T-helper 2 cell treated with Interferon-gamma antibody and Interleukin-4, amounts not matched to agents 100 ng/mL and 5 ng/mL, for 36 hours (primary cell): ENCODE results near the gene ITCH. TPM values are rescaled to one million over a fixed set of nuclear protein-coding genes. Genes with fewer than 3 reads are reported as not detected.
"Not testable (repeated sequence)": the region's sequence is repeated elsewhere in the genome, so short reads cannot be mapped to it uniquely, and the experiment has no call there.

ENCODE experiments used
- intact Hi-C: fragments of 100-400 bp; cut with micrococcal nuclease; formaldehyde crosslinking; loops from one replicate; pipeline ENCODE4 v1.15.1; 2023
- total RNA-seq: library from RNA; stranded (reverse); gene quantifications from 2 replicates; pipeline ENCODE4 v1.2.3, GENCODE V29; 2022

The ITCH gene
- total RNA-seq, 1 donor from 2014 or later = 53.2 TPM

DNA sequence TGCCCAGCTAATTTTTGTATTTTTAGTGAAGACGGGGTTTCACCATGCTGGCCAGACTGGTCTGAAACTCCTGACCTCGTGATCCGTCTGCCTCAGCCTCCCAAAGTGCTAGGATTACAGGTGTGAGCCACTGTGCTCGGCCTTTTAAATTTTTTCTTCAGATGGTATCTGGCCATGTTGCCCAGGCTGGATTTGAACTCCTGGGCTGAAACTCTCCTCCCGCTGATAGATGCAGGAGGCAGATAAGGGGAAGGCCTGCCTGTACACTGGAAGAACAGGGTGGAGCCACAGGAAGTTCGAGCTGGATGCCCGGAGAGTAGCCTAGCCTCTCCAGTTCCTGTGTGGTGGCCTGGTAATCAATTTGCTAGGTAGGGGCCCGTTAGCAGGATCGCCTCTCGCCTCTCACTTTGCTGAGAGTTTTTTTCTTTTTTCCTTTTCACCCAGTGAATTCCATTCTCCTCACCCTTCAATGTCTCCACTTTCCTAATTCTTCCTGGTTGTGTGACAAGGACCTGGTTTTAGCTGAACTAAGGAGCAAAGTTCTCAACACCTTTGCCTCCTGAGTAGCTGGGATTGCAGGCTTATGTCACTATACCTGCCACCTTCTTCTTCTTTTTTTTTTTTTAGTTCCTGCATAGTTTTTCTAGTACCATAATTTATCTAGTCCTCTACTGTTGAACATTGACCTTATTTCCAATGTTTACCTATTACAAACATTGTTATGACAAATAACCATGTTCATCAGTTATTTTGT lies 19.4 kb upstream of the ITCH start:
- intact Hi-C loops = no loop called here

DNA sequence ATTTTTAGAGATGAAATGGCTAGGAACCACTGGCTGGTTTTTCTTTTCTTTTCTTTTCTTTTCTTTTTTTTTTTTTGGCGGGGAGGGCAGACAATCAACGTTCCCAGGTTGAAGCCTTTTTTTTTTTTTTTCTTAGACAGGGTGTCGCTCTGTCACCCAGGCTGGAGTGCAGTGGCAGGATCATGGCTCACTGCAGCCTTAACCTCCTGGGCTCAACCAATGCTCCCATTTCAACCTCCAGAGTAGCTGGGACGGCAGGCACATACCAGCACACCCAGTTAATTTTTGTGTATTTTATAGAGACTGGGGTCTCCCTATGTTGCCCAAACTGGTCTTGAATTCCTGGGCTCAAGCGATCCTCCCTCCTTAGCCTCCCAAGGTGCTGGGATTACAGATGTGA lies 18.8 kb upstream of the ITCH start:
- intact Hi-C loops = no loop called here

DNA sequence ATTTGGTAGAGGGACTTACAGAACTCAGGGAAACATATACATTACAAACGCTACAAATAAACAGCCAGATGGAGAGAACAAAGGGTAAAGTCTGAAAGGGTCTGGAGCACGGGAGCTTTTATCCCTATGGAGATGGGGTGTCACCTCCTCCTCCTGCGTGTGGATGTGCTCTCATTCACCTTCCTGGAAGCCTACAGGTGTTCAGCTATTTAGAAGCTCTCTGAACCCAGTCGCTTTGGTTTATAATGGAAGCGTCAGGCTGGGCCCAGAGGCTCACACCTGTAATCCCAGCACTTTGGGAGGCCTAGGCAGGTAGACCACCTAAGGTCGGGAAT lies 17.7 kb upstream of the ITCH start:
- intact Hi-C loops = no loop called here

DNA sequence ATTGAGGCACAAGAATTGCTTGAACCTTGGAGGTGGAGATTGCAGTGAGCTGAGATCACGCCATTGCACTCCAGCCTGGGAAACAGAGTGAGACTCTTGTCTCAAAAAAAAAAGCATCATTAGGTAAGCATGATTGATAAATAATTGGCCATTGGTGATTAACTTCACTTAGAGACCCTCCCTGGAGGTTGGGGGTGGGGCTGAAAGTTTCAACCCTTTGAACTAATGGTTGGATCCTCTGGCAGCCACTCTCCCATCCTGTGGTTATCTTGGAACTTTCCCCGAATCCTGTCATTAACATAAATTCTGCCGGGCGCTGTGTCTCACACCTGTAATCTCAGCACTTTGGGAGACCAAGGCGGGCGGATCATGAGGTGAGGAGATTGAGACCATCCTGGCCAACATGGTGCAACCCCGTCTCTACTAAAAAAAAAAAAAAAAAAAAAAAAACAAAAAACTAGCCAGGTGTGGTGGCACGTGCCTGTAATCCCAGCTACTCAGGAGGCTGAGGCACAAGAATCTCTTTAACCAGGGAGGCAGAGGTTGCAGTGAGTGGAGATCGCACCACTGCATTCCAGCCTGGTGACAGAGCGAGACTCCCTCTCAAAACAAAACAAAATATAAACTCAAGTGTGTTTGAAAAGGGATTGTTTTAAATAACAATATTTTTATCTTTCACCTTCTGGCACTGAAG lies 17.1 kb upstream of the ITCH start:
- intact Hi-C loops = not testable (repeated sequence)

DNA sequence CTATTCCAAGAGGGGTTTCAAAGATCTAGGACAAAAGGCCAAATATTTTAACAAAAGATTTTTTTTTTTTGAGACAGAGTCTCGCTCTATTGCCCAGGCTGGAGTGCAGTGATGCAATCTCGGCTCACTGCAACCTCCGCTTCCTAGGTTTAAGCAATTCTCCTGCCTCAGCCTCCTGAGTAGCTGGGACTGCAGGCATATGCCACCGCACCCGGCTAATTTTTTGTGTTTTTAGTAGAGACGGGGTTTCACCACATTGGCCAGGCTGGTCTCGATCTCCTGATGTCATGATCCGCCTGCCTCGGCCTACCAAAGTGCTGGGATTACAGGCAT lies 16.6 kb upstream of the ITCH start:
- intact Hi-C loops = not testable (repeated sequence)

DNA sequence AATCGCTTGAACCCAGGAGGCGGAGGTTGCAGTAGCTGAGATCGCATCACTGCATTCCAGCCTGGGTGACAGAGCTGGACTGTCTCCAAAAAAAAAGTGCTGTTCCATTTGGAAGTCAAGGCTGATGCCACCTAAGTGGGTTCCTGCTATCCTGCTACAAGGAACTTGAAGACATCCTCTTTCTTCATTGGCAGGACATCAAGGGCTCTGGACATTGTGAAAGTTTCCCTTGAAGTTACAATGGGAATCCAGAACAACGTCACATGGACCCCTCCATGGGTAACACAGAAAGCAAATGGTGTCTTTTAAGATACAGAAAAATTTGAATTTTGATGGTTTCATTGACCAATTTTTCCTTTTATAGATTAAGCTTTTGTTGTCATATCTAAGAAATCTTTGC lies 15.5 kb upstream of the ITCH start:
- intact Hi-C loops = no loop called here

DNA sequence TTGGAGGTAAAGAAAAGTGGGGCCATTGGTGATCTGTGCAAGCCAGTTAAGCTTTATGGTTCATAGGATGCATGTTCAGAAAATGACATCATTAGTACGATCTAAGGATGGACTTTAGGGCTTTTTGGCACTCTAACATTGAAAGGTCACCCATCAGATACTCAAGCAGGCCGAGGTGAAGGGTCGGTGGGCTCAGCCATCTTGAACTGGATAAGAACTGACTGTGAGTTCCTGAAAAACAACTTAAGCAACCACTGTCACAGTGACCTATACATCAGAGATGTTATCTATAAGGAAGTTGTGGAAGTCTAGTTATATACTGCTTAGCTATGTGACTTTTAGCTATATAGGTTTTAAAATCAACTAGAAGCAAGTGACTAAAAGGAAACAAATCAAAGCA lies 13.0 kb upstream of the ITCH start:
- intact Hi-C loops = no loop called here

DNA sequence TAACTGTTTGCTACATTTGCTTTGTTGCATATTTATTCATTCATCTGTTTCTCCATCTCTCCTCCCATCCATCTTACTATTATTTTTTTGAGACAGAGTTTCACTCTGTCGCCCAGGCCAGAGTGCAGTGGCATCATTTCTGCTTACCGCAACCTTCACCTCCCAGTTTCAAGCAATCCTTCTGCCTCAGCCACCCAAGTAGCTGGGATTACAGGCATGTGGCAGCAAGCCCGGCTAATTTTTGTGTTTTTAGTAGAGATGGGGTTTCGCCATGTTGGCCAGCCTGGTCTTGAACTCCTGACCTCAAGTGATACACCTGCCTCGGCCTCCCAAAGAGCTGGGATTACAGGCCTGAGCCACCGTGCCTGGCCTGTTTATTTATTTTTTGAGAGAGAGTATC lies 9.6 kb upstream of the ITCH start:
- intact Hi-C loops = not testable (repeated sequence)

DNA sequence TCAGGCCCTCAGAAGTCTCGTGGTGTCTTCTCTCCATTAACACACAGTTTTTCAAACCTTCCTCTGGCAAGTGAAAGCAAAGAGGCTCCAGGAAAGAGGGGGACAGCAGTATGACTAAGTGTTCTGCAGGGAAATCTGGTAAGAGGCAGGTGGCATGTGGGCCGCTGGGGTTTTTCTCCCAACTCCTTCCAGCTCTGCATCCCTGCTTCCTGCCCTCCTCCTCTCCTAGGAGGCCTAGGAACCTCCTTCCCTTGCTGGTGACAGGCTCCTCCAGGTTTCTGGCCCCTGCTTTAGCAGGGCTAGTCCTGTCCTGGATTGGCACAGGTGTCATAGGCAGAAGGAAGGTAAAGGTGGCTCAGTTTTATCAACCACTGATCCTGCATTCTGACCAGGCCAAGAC lies 7.6 kb upstream of the ITCH start:
- intact Hi-C loops = no loop called here

DNA sequence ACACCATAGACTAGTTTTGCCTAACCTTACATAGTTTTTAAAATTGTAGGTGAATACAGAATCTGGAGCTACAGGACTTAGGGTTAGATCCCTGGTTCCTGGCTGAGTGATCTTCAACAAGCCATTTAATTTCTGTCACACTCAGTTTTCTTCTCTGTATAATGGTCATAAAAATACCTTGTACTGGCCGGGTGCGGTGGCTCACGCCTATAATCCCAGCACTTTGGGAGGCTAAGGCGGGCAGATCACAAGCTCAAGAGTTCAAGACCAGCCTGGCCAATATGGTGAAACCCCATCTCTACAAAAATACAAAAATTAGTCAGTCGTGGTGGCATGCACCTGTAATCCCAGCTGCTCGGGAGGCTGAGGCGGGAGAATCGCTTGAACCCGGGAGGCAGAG lies 3.3 kb upstream of the ITCH start:
- intact Hi-C loops = loop anchor here (10.0 kb wide), 1 partner anchor 595 kb away; the partner anchor contains the start of genes GSS and MYH7B

DNA sequence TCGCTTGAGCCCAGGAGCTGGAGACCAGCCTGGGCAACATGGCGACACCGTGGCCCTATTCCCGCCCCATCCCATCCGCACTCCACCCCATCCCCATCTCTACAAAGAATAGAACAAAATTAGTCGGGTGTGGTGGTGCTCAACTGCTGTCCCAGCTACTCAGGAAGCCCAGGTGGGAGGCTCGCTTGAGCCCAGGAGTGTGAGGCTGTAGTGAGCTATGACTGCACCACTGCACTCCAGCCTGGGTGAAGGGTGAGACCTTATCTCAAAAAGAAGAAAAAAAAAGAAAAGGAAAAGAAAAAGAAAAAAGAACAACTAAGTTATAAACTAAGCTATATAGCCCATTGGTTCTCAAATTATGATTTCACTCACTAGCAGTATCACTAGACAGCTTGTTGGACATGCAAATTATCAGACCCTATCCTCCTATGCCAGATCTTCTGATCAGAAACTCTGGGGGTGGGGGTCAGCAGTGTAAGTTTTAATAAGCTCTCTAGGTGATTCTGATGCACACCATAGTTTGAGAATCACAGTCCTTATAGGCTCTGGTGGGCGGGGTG lies 491 bp upstream of the ITCH start:
- intact Hi-C loops = loop anchor here (1.0 to 10.0 kb wide), 5 partner anchors 59 to 592 kb away; partner anchors contain the start of genes AHCY, GSS, MYH7B and PIGU

DNA sequence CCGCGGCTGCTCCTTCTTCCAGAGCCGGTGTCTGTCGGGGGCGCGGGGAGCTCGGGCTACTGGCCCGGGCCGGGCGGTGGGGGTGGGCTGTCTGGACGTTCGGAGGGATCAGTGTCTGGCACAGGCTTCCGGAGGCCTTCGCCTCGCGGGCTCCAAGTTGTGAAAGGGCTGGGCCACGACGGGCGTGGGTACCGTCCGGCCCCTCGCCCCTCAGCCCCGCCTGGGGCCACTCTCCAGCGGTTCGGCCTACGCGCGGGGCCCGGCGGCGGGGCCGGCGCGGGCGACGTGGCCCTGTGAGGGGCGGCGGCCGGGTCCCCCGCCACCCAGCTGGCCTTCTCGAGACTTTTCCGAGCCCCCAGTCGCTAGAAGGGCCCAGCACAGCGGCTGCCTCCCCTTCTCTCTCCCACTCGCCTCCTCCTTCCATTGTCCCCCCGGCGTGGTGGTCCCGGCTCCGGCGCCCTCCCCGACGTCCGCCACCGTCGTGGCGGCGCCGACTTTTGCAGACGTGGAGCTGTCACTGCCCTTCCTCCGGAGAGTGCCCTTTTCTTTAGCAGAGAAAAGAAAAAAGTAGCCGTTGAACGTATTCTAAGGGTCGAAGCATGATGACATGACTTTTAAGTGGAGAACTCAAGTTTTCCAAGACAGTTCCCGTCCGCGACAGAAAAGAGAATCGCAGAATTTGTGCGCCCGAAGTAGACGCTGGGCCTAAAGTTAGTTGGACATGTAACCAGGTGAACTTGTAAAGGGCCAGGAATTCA lies 571 bp downstream of the ITCH start:
- intact Hi-C loops = loop anchor here (1.0 to 10.0 kb wide), 5 partner anchors 60 to 591 kb away; partner anchors contain the start of genes AHCY, GSS, MYH7B and PIGU

DNA sequence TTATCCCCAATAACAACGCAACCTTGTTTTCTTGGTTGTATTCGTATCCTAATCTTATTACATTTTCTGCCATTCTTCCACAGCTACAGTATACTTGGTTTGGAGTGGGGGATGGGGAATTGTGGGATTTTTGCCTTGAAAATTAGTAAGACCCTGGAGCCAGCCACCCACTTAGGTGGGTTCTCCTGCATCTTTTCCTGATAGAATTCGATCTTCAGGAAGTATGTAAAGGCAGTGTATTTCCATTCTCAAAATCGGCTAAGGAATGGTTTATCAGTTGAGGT lies 1.1 kb downstream of the ITCH start:
- intact Hi-C loops = loop anchor here (10.0 kb wide), 1 partner anchor 591 kb away; the partner anchor contains the start of genes GSS and MYH7B

DNA sequence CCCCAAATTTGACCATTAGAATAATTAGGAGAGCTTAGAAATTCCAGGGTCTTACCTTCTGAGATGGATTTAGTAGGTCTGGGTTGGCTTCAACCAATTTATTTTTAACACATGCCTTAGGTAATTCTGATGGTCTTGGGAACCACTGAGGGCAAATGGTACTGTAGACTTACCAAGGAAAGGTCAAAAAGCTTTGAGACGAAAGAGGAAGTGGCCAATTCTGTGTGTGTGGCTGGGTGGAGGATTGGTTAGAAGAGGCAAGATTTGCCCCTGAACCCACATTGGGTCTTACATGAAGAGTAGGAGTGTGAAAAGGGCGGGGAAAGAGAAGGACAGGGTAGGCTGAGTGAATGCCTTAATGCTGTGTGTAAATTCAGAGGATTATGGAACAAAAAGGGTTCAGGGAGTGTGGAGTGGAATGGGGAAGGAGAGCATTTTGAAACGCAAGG lies 2.7 kb downstream of the ITCH start:
- intact Hi-C loops = loop anchor here (10.0 kb wide), 1 partner anchor 589 kb away; the partner anchor contains the start of genes GSS and MYH7B

DNA sequence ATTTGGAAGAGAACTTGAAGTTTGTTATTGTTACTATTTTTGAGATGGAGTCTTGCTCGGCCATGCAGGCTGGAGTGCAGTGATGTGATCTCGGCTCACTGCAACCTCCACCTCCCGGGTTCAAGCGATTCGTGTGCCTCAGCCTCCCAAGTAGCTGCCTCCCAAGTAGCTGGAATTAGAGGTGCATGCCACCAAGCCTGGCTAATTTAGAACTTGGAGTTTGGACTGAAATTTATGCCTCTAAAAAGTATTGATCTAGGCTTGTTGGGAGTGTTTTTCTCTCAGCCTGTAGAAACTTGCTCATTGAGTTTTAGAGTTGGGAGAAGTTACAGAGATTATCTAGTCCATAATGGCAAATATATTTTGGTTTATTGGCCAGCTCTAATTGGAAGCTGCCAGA lies 4.1 kb downstream of the ITCH start:
- intact Hi-C loops = loop anchor here (10.0 kb wide), 1 partner anchor 588 kb away; the partner anchor contains the start of genes GSS and MYH7B

DNA sequence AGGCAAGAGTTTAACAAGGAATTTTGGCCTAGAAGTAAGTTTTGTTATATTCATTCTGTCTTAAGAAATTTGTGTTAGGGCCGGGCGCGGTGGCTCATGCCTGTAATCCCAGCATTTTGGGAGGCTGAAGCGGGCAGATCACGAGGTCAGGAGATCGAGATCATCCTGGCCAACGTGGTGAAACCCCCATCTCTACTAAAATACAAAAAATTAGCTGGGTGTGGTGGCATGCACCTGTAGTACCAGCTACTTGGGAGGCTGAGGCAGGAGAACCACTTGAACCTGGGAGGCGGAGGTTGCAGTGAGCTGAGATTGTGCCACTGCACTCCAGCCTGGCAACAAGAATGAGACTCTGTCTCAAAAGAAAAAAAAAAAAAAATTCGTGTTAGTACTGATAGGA lies 4.8 kb downstream of the ITCH start:
- intact Hi-C loops = loop anchor here (10.0 kb wide), 1 partner anchor 587 kb away; the partner anchor contains the start of genes GSS and MYH7B

DNA sequence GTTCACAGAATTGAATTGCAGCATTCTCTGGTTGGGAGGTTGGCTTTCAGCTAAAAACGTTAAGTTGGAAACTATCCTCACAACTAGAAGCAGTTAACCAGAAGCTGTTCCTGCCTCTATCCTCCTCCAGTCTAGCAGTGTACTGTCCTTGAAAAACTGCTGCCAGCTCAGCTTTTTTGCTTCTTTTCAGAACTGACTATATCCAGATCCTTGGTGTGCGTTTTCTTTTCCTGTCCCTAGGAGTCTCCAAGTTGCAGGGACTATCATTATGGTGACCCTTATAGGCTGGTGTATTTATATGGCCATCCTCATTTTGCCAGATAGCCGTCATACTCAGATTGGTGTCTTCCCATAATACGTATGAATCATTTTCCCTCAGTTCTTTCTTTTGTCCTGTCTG lies 5.5 kb downstream of the ITCH start:
- intact Hi-C loops = loop anchor here (10.0 kb wide), 1 partner anchor 586 kb away; the partner anchor contains the start of genes GSS and MYH7B

DNA sequence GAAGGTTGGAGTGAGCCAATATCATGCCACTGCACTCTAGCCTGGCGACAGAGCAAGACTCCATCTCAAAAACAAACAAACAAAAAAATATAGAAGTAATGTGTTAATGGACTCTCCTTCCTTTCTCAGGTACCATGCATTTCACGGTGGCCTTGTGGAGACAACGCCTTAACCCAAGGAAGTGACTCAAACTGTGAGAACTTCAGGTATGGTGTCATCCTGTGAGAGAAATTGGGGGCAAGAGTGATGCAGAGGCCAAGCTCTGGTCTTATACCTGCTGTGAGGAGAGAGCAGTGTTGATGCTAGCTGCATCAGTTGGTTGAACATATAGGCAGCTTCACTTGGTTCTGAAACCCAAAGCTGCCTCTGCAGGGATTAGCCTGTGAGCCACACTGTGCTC lies 6.2 kb downstream of the ITCH start:
- intact Hi-C loops = loop anchor here (10.0 kb wide), 1 partner anchor 586 kb away; the partner anchor contains the start of genes GSS and MYH7B

DNA sequence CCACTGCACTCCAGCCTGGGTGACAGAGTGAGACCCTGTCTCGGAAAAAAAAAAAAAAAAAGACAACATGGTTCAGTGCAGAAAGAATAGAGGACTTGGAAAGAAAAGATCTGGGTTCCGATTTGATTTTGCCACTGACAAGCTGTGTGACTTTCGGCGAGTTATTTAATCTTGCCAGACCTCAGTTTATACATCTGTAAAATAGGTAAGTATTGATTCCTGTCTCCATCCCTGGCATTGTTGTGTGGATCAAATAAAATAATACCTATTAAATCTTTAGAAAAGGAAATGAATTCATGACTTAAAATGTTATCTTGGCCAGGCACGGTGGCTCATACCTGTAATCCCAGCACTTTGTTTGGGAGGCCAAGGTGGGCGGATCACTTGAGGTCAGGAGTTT lies 7.0 kb downstream of the ITCH start:
- intact Hi-C loops = no loop called here

DNA sequence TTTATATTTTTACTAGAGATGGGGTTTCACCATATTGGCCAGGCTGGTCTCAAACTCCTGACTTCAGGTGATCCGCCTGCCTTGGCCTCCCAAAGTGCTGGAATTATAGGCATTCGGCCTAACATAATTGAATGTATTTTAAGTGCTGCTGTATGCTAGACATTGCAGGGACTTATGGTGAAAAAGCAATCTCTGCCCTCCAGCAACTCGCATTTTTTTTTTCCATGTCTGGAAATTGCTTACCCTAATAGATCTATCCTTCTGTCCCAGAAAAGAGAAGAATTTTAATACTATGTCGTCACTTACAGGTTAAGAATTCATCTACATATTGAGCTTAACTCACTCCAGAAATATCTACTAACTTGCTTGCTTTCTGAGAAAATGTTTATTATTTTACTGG lies 10.4 kb downstream of the ITCH start:
- intact Hi-C loops = no loop called here

DNA sequence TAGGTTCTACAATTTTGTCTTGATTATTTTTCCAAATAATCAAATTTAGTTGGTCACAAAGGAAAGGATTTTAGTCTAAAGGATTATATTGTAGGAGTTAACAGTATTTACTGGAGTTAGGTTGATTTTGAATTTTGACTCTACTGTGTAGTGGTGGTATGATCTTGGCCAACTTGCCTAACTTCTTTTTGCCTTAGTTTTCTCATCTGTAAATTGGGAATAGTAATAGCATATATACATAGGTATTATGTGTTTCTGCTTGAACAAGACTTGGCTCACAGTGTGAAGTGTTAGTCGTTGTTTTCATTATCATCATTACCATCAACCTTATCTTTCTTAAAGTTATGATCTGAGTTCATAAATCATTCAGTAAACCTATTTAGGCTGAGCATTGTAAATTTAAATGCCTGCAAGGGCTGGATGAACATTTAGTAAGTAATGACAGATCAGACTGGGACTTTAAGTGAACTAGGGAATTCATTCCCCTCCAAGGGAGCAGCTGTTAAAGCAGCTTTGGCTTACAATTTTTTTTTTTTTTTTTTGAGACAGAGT lies 11.2 kb downstream of the ITCH start:
- intact Hi-C loops = no loop called here
